ENCODE measurements around the gene RAD51.

The RAD51 gene

GRCh38 chr15:40743485-40743901 lies 48.5 kb downstream of the RAD51 start:
- no peak for TF ChIP-seq CTCF (IDR thresholded peaks at IDR 0.05; ENCODE audit: low read depth, low read length)
- no peak for DNase-seq (ENCODE audit: extremely low read depth, low read depth)

GRCh38 chr15:40743921-40744814 lies 49.2 kb downstream of the RAD51 start:
- 0 out of 2 replicates have a peak, but pooled peaks have one; percentile 4 for TF ChIP-seq CTCF (IDR thresholded peaks at IDR 0.05; ENCODE audit: low read depth, low read length)
- no peak for DNase-seq (ENCODE audit: extremely low read depth, low read depth)

GRCh38 chr15:40744815-40745152 lies 49.8 kb downstream of the RAD51 start:
- no peak for DNase-seq (ENCODE audit: extremely low read depth, low read depth)
- TF ChIP-seq CTCF (IDR thresholded peaks at IDR 0.05; ENCODE audit: low read depth, low read length): no peak

- no peak for TF ChIP-seq CTCF (IDR thresholded peaks at IDR 0.05; ENCODE audit: low read depth, low read length)
- DNase-seq (ENCODE audit: extremely low read depth, low read depth): no peak
Measured at GRCh38 chr15:40746916-40747418, 52.0 kb downstream of the RAD51 start.

- no peak for TF ChIP-seq CTCF (IDR thresholded peaks at IDR 0.05; ENCODE audit: low read depth, low read length)
- DNase-seq (ENCODE audit: extremely low read depth, low read depth): no peak
Measured at GRCh38 chr15:40747685-40748631, 53.0 kb downstream of the RAD51 start.

- DNase-seq (ENCODE audit: extremely low read depth, low read depth): no peak
- no peak for TF ChIP-seq CTCF (IDR thresholded peaks at IDR 0.05; ENCODE audit: low read depth, low read length)
Measured at GRCh38 chr15:40749151-40749630, 54.2 kb downstream of the RAD51 start.
